Panc1 (cell line): ENCODE data around the gene BRINP3. TPM values are rescaled to one million over a fixed set of nuclear protein-coding genes. Genes with fewer than 3 reads are reported as not detected.

ENCODE experiments used
- ATAC-seq: fragments of 200-7000 bp; cut with Tn5 transposase; 2 replicates; pipeline ENCODE4 v1.9.1; 2020; ENCODE audit warnings: mild to moderate bottlenecking, moderate library complexity
- BruUV-seq: library from RNA; stranded (reverse); fragments of 400-500 nt; replicated peaks from 2 replicates; lab custom pipeline; 2021; lab: Mats Ljungman, UMichigan
- CTCF ChIA-PET: fragments of 300-600 bp; sonication (Branson Sonifier 250); formaldehyde crosslinking; loops from one replicate; lab custom pipeline; 2022; ENCODE audit warnings: antibody characterized with exemption; lab: Charles Lee
- POLR2A ChIA-PET: fragments of 300-600 bp; sonication (Branson Sonifier 250); formaldehyde crosslinking; loops from one replicate; lab custom pipeline; 2022; ENCODE audit warnings: antibody characterized with exemption; lab: Charles Lee
- DNase-seq: peaks from one replicate; pipeline ENCODE4 v3.0.0-alpha.2; 2010; ENCODE audit warnings: low read depth, low spot score
- H3K27ac ChIP-seq: 2 replicates; pipeline ENCODE4 v1.5.1; 2011; ENCODE audit warnings: mild to moderate bottlenecking, low read length, inconsistent platforms
- H3K27me3 ChIP-seq: fragments of 200-500 bp; sonication (Bioruptor generic); 2 replicates; pipeline ENCODE4 v1.6.0; 2014; ENCODE audit warnings: low read length, inconsistent platforms; ENCODE audit not compliant: control insufficient read depth, insufficient read depth
- H3K36me3 ChIP-seq: fragments of 200-500 bp; sonication (Bioruptor generic); 2 replicates; pipeline ENCODE4 v1.5.1; 2014; ENCODE audit warnings: inconsistent platforms, mild to moderate bottlenecking, low read length, moderate library complexity; ENCODE audit not compliant: control insufficient read depth, insufficient read depth
- H3K4me1 ChIP-seq: 2 replicates; pipeline ENCODE4 v1.5.1; 2011; ENCODE audit warnings: inconsistent platforms, mild to moderate bottlenecking, low read length, moderate library complexity; ENCODE audit not compliant: control insufficient read depth, insufficient read depth
- H3K4me3 ChIP-seq, 2 experiments: 2 replicates each; pipeline ENCODE4 v1.5.1; 2011 to 2012; ENCODE audit warnings: low read depth in 2 of 2, low read length in 2 of 2, mild to moderate bottlenecking in 2 of 2, inconsistent platforms in 1 of 2, moderate library complexity in 1 of 2
- H3K9me3 ChIP-seq: fragments of 200-500 bp; sonication (Bioruptor generic); 2 replicates; pipeline ENCODE4 v1.5.1; 2014; ENCODE audit warnings: low read depth, mild to moderate bottlenecking, inconsistent platforms, low read length, moderate library complexity; ENCODE audit not compliant: control insufficient read depth, insufficient read depth
- CTCF ChIP-seq: fragments of 450-650 bp; IDR thresholded peaks from 2 replicates; pipeline ENCODE4 v1.5.1; 2017; ENCODE audit warnings: mild to moderate bottlenecking
- POLR2AphosphoS5 ChIP-seq: IDR thresholded peaks from 2 replicates; pipeline ENCODE4 v1.6.1; 2012; ENCODE audit warnings: mild to moderate bottlenecking, low read depth, low read length, moderate library complexity
- REST ChIP-seq, 2 experiments: IDR thresholded peaks; 2 replicates each; pipeline ENCODE4 v1.6.1; 2011 to 2012; ENCODE audit warnings: low read depth in 2 of 2, control low read depth in 1 of 2, low read length in 1 of 2, mild to moderate bottlenecking in 1 of 2, moderate library complexity in 1 of 2; ENCODE audit not compliant: insufficient read depth in 1 of 2
- SIN3A ChIP-seq: IDR thresholded peaks from 2 replicates; pipeline ENCODE4 v1.6.1; 2012; ENCODE audit warnings: low read depth, mild to moderate bottlenecking, low read length, moderate library complexity, borderline replicate concordance; ENCODE audit not compliant: insufficient read depth
- TCF7L2 ChIP-seq: IDR thresholded peaks from 2 replicates; pipeline ENCODE4 v1.6.1; 2011; ENCODE audit warnings: mild to moderate bottlenecking, low read depth, low read length, inconsistent platforms
- in situ Hi-C: cut with HindIII; loops from 2 replicates; pipeline ENCODE4 v1.10.0; 2016; ENCODE audit warnings: low sequenced_read_pairs, low pct_unique_long_range_greater_than_20kb
- intact Hi-C: fragments of 100-400 bp; cut with micrococcal nuclease; formaldehyde crosslinking; loops from one replicate; pipeline ENCODE4 v1.10.0; 2022; ENCODE audit not compliant: unreplicated experiment
- total RNA-seq: library from RNA; stranded (reverse); gene quantifications from one replicate; pipeline ENCODE4 v1.2.1, GENCODE V29; 2021; ENCODE audit not compliant: unreplicated experiment

Gene BRINP3
- total RNA-seq, 1 experiment from 2014 or later, result 1.0 TPM

GRCh38 chr1:190169311-190170067 is 308.2 kb downstream of the BRINP3 start:
- H3K36me3 ChIP-seq, result no peaks in the 10 kb centered on the region
- no peak overlapping the region for H3K27ac ChIP-seq
- intact Hi-C loops, result no loop called here
- TF ChIP-seq TCF7L2 (no peak), SIN3A (no peak), REST (IDR thresholded peaks at IDR 0.05; ENCODE audit: insufficient read depth in 1 of 2, low read depth in 2 of 2, low read length in 1 of 2) (no peak), POLR2AphosphoS5 (no peak), CTCF (no peak)
- in situ Hi-C loops, result no loop called here
- H3K4me1 ChIP-seq, result no peaks in the 10 kb centered on the region
- ChIA-PET POLR2A (no interaction called here), CTCF (no interaction called here)
- H3K9me3 ChIP-seq, result no peaks in the 10 kb centered on the region
- no peaks in the 10 kb centered on the region for H3K27me3 ChIP-seq
- H3K4me3 ChIP-seq, result no peak overlapping the region
- ATAC-seq (no peak), DNase-seq (no peak)
- no TSS peak for BruUV-seq

GRCh38 chr1:190168893-190169280 is 308.8 kb downstream of the BRINP3 start:
- no TSS peak for BruUV-seq
- intact Hi-C loops (no loop called here), in situ Hi-C loops (no loop called here)
- no peak overlapping the region for H3K4me3 ChIP-seq
- DNase-seq (no peak), ATAC-seq (no peak)
- ChIA-PET CTCF (no interaction called here), POLR2A (no interaction called here)
- TF ChIP-seq REST (IDR thresholded peaks at IDR 0.05; ENCODE audit: insufficient read depth in 1 of 2, low read depth in 2 of 2, low read length in 1 of 2), result no peak
- TF ChIP-seq TCF7L2, result no peak
- no peak for TF ChIP-seq SIN3A
- TF ChIP-seq CTCF, result no peak
- no peak for TF ChIP-seq POLR2AphosphoS5
- no peaks in the 10 kb centered on the region for H3K36me3 ChIP-seq
- H3K27me3 ChIP-seq, result no peaks in the 10 kb centered on the region
- no peaks in the 10 kb centered on the region for H3K9me3 ChIP-seq
- no peak overlapping the region for H3K27ac ChIP-seq
- H3K4me1 ChIP-seq, result no peaks in the 10 kb centered on the region
